ENCODE measurements around the gene GLI2.

DNA sequence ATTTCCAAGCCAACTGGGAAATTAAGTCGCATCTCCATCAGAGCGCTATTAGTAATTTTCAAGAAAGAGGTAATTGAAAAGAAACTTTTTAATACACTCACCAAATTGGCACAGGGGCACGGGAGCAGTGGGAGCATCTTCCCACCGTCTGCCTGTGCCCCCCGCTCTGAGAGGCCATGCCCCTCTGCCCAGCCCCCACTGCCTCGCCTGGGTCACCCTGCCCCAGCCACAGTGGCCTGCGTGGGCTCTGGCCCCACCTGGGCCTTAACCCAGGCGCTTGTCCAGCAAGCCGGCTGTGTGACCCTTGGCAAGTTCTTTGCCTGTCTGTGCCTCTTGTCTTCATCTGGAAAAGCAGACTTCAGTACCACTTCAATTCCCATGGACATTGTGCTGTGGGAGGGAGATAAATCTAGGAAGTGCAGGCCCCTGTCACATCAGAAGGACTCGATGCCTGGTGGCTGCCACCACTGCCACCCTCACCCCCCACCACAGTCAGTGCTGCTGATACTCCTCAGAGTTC, 31.9 kb downstream of the GLI2 start:
- TF ChIP-seq, protein P1, sequence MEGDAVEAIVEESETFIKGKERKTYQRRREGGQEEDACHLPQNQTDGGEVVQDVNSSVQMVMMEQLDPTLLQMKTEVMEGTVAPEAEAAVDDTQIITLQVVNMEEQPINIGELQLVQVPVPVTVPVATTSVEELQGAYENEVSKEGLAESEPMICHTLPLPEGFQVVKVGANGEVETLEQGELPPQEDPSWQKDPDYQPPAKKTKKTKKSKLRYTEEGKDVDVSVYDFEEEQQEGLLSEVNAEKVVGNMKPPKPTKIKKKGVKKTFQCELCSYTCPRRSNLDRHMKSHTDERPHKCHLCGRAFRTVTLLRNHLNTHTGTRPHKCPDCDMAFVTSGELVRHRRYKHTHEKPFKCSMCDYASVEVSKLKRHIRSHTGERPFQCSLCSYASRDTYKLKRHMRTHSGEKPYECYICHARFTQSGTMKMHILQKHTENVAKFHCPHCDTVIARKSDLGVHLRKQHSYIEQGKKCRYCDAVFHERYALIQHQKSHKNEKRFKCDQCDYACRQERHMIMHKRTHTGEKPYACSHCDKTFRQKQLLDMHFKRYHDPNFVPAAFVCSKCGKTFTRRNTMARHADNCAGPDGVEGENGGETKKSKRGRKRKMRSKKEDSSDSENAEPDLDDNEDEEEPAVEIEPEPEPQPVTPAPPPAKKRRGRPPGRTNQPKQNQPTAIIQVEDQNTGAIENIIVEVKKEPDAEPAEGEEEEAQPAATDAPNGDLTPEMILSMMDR (IDR thresholded peaks at IDR 0.05): no peak
- TF ChIP-seq POLR2A (IDR thresholded peaks at IDR 0.05): no peak
